Loucy (cell line): ENCODE results near the gene SRXN1.

Experiments
- H2AFZ ChIP-seq: fragments of 200-600 bp; sonication (generic); 2 replicates; pipeline ENCODE4 v1.6.0; 2016; ENCODE audit warnings: antibody characterized with exemption, mild to moderate bottlenecking, low read length, moderate library complexity
- H3F3A ChIP-seq: fragments of 200-600 bp; 2 replicates; pipeline ENCODE4 v1.6.0; 2016; ENCODE audit warnings: antibody characterized with exemption, low read depth, mild to moderate bottlenecking
- H3K27me3 ChIP-seq: fragments of 200-600 bp; sonication (generic); 2 replicates; pipeline ENCODE4 v1.6.1; 2014; ENCODE audit warnings: low read length, mild to moderate bottlenecking; ENCODE audit not compliant: insufficient read depth, poor library complexity, severe bottlenecking
- H3K36me3 ChIP-seq: fragments of 200-600 bp; sonication (generic); 2 replicates; pipeline ENCODE4 v1.6.1; 2016; ENCODE audit warnings: low read length; ENCODE audit not compliant: insufficient read depth
- H3K4me1 ChIP-seq: fragments of 200-600 bp; sonication (generic); 2 replicates; pipeline ENCODE4 v1.5.1; 2014; ENCODE audit warnings: low read length, mild to moderate bottlenecking; ENCODE audit not compliant: insufficient read depth, poor library complexity, severe bottlenecking
- H3K4me2 ChIP-seq: fragments of 200-600 bp; sonication (generic); 2 replicates; pipeline ENCODE4 v1.6.0; 2014; ENCODE audit warnings: antibody characterized with exemption, low read length, low read depth, mild to moderate bottlenecking; ENCODE audit not compliant: poor library complexity, severe bottlenecking
- H3K4me3 ChIP-seq: fragments of 200-600 bp; sonication (generic); 2 replicates; pipeline ENCODE4 v1.5.1; 2014; ENCODE audit warnings: low read length, mild to moderate bottlenecking, mixed read lengths; ENCODE audit not compliant: poor library complexity, severe bottlenecking
- H3K79me2 ChIP-seq: fragments of 200-600 bp; sonication (generic); 2 replicates; pipeline ENCODE4 v1.6.1; 2014; ENCODE audit warnings: low read length; ENCODE audit not compliant: insufficient read depth
- H3K9ac ChIP-seq: fragments of 200-600 bp; sonication (generic); 2 replicates; pipeline ENCODE4 v1.6.0; 2014; ENCODE audit warnings: mild to moderate bottlenecking, low read depth, low read length, moderate library complexity; ENCODE audit not compliant: poor library complexity, severe bottlenecking
- H3K9me2 ChIP-seq: fragments of 200-600 bp; sonication (generic); replicated peaks from 2 replicates; pipeline ENCODE4 v1.6.1; 2016; ENCODE audit warnings: low read depth, low read length, mixed read lengths
- H3K9me3 ChIP-seq: fragments of 200-600 bp; sonication (generic); 2 replicates; pipeline ENCODE4 v1.6.1; 2014; ENCODE audit warnings: mild to moderate bottlenecking, antibody characterized with exemption, low read length, low read depth; ENCODE audit not compliant: insufficient read depth
- H4K20me1 ChIP-seq: fragments of 200-600 bp; sonication (generic); 2 replicates; pipeline ENCODE4 v1.6.0; 2014; ENCODE audit warnings: antibody characterized with exemption, low read length, mild to moderate bottlenecking; ENCODE audit not compliant: insufficient read depth, poor library complexity, severe bottlenecking
- CTCF ChIP-seq: fragments of 200-600 bp; sonication (generic); conservative IDR thresholded peaks from 2 replicates; pipeline ENCODE4 v1.5.1; 2014; ENCODE audit warnings: mild to moderate bottlenecking, antibody characterized with exemption, low read length
- EZH2phosphoT487 ChIP-seq: fragments of 200-600 bp; IDR thresholded peaks from 2 replicates; pipeline ENCODE4 v1.6.1; 2018; ENCODE audit warnings: antibody characterized with exemption, mild to moderate bottlenecking, moderate library complexity, borderline replicate concordance

SRXN1 gene

GRCh38 chr20:673603-674001 is 20.6 kb upstream of the SRXN1 start:
- Histone ChIP-seq H3K79me2 (no peaks in the 10 kb centered on the region), H3K27me3 (no peaks in the 10 kb centered on the region), H4K20me1 (no peaks in the 10 kb centered on the region), H3K4me1 (peaks cover 17% of the 10 kb centered on the region), H3K9ac (no peak overlapping the region), H2AFZ (no peak overlapping the region), H3K36me3 (no peaks in the 10 kb centered on the region), H3F3A (no peaks in the 10 kb centered on the region), H3K9me3 (no peaks in the 10 kb centered on the region), H3K4me3 (no peak overlapping the region), H3K9me2 (no peaks in the 10 kb centered on the region), H3K4me2 (no peak overlapping the region)
- TF ChIP-seq EZH2phosphoT487: no peak
- TF ChIP-seq CTCF: no peak

DNA sequence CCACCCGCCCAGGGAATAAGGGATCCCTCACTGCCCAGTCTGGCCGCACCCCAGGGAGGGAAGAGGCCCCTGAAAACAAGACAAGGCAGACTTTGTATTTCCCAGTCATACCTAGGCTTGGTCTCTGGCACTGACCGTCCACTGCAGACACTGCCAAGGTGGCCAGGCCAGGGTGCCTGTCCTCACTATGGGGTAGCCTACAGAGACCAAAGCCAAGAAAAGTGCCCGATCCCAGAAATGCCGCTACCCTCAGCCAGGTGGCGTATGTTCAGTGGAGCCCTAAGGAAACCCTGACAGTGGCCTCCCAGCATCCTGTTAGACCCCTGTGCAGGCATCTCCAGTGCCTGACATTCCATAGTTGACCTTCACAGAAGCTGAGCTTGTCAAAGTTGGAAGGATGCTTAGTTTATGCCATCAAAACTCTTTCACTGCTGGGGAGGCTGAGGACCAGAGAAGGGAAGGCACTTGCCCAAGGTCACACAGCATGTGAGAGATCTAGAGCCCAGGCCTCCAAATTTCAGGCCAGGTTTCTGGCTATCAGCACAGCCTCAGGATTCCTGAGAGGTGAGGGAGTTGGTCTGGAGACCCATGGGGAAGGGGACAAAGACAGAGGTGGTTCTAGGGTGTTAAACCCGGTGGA is 20.1 kb upstream of the SRXN1 start:
- no peaks in the 10 kb centered on the region for H3K79me2 ChIP-seq
- no peak for TF ChIP-seq EZH2phosphoT487
- peak; percentile 45 for TF ChIP-seq CTCF
- H3K9me3 ChIP-seq: no peaks in the 10 kb centered on the region
- H3K9me2 ChIP-seq: no peaks in the 10 kb centered on the region
- no peak overlapping the region for H3K4me2 ChIP-seq
- no peaks in the 10 kb centered on the region for H4K20me1 ChIP-seq
- H3K9ac ChIP-seq: no peak overlapping the region
- H2AFZ ChIP-seq: no peak overlapping the region
- H3K36me3 ChIP-seq: no peaks in the 10 kb centered on the region
- no peak overlapping the region for H3K4me3 ChIP-seq
- H3K27me3 ChIP-seq: no peaks in the 10 kb centered on the region
- H3K4me1 ChIP-seq: peaks cover 17% of the 10 kb centered on the region
- H3F3A ChIP-seq: no peaks in the 10 kb centered on the region

DNA sequence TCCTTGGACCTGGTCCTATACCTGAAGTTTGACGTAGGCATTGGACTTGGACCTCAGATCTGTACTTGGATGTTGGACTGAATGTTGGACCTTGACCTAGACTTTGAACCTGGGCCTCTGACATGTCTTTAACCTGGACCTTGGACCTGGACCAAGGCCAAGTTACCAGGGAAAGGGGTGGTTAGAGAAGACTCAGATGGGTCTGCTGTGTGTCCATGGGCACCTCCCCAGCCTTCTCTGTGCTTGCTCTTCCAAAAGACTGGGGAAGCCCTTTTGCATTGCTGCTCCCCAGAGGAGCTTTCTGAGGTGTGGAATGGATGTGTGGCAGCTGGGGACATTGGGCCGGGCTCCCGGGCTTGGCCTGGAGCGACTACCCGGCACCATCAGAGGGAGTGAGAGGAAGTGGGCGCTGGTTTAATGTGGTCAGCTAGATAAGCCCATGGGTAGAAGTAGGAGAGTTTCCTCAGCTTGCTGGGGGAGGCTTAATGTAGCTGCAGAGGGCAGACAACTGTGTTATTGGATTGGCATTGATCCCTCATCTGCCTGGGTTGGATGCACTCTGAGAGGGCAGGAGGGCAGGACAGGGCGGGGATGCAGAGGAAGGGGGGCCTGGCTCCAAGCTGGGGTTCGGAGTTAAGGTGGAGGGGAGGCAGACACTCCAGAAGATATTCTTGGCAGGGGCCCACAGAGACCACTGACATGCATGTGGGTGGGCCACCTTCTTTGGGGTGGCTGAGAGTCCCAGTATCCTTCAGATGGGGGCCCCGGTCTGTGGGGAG is 18.4 kb upstream of the SRXN1 start:
- no peak for TF ChIP-seq EZH2phosphoT487
- no peak for TF ChIP-seq CTCF
- Histone ChIP-seq H3K36me3 (no peaks in the 10 kb centered on the region), H3K9me2 (no peaks in the 10 kb centered on the region), H3K4me3 (no peak overlapping the region), H3K4me2 (peak overlapping the region; percentile 52), H4K20me1 (no peaks in the 10 kb centered on the region), H3F3A (no peaks in the 10 kb centered on the region), H2AFZ (no peak overlapping the region), H3K9ac (no peak overlapping the region), H3K4me1 (peaks cover 15% of the 10 kb centered on the region), H3K79me2 (no peaks in the 10 kb centered on the region), H3K27me3 (no peaks in the 10 kb centered on the region), H3K9me3 (no peaks in the 10 kb centered on the region)
